ENCODE data around the gene SCGB1C2.
"Not testable (repeated sequence)": the region's sequence is repeated elsewhere in the genome, so short reads cannot be mapped to it uniquely, and the experiment has no call there.

Gene SCGB1C2

GRCh38 chr17:165939-166338 is 28.6 kb downstream of the SCGB1C2 start:
- Mint-ChIP-seq H3K4me3 (no peak overlapping the region), H3K27me3 (ENCODE audit: low read depth) (peaks cover 12% of the 10 kb centered on the region), H3K27ac (peak overlapping the region in 2 of 3 experiments; percentile 31 to 72), H3K4me1 (peaks cover 6% of the 10 kb centered on the region), H3K9me3 (no peaks in the 10 kb centered on the region), H3K36me3 (ENCODE audit: low read depth) (no peaks in the 10 kb centered on the region)
- TF ChIP-seq, protein P1, sequence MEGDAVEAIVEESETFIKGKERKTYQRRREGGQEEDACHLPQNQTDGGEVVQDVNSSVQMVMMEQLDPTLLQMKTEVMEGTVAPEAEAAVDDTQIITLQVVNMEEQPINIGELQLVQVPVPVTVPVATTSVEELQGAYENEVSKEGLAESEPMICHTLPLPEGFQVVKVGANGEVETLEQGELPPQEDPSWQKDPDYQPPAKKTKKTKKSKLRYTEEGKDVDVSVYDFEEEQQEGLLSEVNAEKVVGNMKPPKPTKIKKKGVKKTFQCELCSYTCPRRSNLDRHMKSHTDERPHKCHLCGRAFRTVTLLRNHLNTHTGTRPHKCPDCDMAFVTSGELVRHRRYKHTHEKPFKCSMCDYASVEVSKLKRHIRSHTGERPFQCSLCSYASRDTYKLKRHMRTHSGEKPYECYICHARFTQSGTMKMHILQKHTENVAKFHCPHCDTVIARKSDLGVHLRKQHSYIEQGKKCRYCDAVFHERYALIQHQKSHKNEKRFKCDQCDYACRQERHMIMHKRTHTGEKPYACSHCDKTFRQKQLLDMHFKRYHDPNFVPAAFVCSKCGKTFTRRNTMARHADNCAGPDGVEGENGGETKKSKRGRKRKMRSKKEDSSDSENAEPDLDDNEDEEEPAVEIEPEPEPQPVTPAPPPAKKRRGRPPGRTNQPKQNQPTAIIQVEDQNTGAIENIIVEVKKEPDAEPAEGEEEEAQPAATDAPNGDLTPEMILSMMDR (IDR thresholded peaks at IDR 0.05; ENCODE audit: unreplicated experiment in 3 of 3): no peak

DNA sequence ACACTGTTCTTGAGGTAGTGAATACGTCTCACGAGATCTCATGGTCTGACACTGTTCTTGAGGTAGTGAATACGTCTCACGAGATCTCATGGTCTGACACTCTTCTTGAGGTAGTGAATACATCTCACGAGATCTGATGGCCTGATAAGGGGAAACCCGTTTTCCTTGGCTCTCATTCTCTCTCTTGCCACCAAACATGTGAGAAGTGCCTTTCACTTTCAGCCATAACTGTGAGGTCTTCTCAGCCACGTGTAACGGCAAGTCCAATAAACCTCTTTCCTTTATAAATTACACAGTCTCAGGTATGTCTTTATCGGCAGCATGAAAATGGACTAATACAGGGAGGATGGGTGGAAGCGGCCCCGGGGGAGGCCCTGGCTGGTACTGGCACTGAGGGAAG is 31.2 kb downstream of the SCGB1C2 start:
- H3K4me3 Mint-ChIP-seq; H3K9me3 Mint-ChIP-seq; H3K27me3 Mint-ChIP-seq (ENCODE audit: low read depth); H3K27ac Mint-ChIP-seq; H3K36me3 Mint-ChIP-seq (ENCODE audit: low read depth): not testable (repeated sequence)
- H3K4me1 Mint-ChIP-seq: peaks cover 11% of the 10 kb centered on the region

DNA sequence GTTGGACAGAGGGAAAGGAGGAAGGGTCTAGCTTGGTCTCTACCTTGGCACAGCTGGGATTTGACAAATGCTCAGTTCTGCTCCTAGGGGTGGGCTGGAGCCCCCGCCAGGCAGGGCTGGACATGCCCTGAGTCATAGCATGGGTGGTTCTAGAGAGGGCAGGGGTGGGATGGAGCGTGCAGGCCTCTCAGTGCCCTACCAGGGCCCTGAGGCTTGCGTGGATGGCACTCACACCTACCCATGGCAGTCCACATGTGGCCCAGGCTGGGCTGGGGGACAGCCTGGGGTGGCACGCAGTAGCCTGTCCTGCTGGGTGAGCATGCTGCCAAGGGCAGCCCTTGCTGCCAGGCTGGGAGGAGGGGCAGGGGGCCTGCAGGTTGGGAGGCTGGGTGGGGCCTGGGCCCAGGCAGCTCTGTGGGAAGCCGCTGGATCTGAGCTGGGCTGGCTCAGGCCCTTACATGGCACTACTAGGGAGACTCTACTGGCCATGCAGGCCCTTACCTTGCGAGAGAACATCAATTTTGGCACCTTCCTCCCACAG is 32.8 kb downstream of the SCGB1C2 start:
- TF ChIP-seq, protein P1 (IDR thresholded peaks at IDR 0.05; ENCODE audit: unreplicated experiment in 3 of 3): no peak
- Mint-ChIP-seq H3K27ac (peak overlapping the region in 1 of 3 experiments; percentile 58), H3K4me3 (no peak overlapping the region), H3K27me3 (ENCODE audit: low read depth) (peaks cover 14% of the 10 kb centered on the region), H3K4me1 (peaks cover 6% of the 10 kb centered on the region), H3K9me3 (no peaks in the 10 kb centered on the region), H3K36me3 (ENCODE audit: low read depth) (no peaks in the 10 kb centered on the region)

DNA sequence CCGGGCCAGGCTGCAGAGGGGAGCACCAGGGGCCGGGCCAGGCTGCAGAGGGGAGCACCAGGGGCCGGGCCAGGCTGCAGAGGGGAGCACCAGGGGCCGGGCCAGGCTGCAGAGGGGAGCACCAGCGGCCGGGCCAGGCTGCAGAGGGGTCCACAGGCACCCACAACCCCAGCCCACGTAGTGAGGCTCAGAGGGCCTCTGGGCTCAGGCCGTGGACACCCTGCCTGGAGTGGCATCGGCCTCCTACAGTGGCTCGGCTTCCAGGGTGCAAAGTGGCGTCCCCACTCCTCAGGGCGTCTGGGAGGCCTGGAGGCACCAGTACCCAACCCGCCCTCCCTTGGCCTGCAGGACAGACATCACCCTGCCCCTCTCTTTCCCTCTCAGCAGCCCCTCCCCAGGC is 34.5 kb downstream of the SCGB1C2 start:
- Mint-ChIP-seq H3K9me3 (no peaks in the 10 kb centered on the region), H3K4me3 (no peak overlapping the region), H3K27me3 (ENCODE audit: low read depth) (peaks cover 11% of the 10 kb centered on the region), H3K4me1 (peaks cover 6% of the 10 kb centered on the region), H3K27ac (no peak overlapping the region), H3K36me3 (ENCODE audit: low read depth) (no peaks in the 10 kb centered on the region)
- TF ChIP-seq, protein P1 (IDR thresholded peaks at IDR 0.05; ENCODE audit: unreplicated experiment in 3 of 3): no peak

DNA sequence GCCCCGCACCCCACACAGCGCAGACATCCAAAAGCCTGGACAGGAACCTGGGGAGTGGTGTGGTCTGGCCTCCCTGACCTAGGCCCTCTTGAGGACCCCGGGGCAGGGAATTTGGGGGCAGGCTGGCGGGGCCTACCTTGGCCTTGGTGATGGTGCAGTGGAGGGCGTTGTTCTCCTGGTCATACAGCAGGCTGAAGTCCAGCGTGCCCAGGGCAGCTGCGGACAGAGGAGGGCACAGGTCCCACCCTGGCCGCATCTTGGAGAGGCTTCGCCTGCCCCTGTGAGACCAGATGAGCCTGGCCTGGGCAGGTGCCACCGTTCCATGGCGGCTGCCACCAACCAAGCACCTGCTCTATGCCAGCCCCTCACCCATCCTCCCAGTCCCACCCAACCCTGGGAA is 35.0 kb downstream of the SCGB1C2 start:
- Mint-ChIP-seq H3K4me3 (no peak overlapping the region), H3K27me3 (ENCODE audit: low read depth) (peaks cover 11% of the 10 kb centered on the region), H3K9me3 (no peaks in the 10 kb centered on the region), H3K36me3 (ENCODE audit: low read depth) (no peaks in the 10 kb centered on the region), H3K27ac (no peak overlapping the region), H3K4me1 (peaks cover 6% of the 10 kb centered on the region)
- TF ChIP-seq, protein P1 (IDR thresholded peaks at IDR 0.05; ENCODE audit: unreplicated experiment in 3 of 3): no peak

- Mint-ChIP-seq H3K36me3 (ENCODE audit: low read depth) (no peaks in the 10 kb centered on the region), H3K4me3 (no peak overlapping the region), H3K9me3 (no peaks in the 10 kb centered on the region), H3K4me1 (peaks cover 12% of the 10 kb centered on the region), H3K27ac (peak overlapping the region in 1 of 3 experiments; percentile 13), H3K27me3 (ENCODE audit: low read depth) (peaks cover 11% of the 10 kb centered on the region)
- TF ChIP-seq, protein P1 (IDR thresholded peaks at IDR 0.05; ENCODE audit: unreplicated experiment in 3 of 3): no peak
These were observed 36.0 kb downstream of the SCGB1C2 start for GRCh38 chr17:173166-173911.
